Coronary artery (tissue), 2 donors: ENCODE data around the gene HS6ST3.

ENCODE experiments used
- DNase-seq: peaks from one replicate; pipeline ENCODE4 v3.0.0-alpha.2; 2017; ENCODE audit warnings: low spot score
- H3K27ac ChIP-seq, 2 donors: fragments of 200-600 bp; sonication (generic); one replicate each; pipeline ENCODE4 v1.5.1; 2016 to 2019
- H3K4me3 ChIP-seq: fragments of 200-600 bp; sonication (generic); 2 replicates; pipeline ENCODE4 v1.5.1; 2016; ENCODE audit warnings: mild to moderate bottlenecking, moderate library complexity
- CTCF ChIP-seq: fragments of 200-600 bp; sonication (generic); IDR thresholded peaks from one replicate; pipeline ENCODE4 v1.5.1; 2019; ENCODE audit warnings: antibody characterized with exemption

HS6ST3 gene

GRCh38 chr13:96544957-96545356 is 455.1 kb downstream of the HS6ST3 start:
- no peak for TF ChIP-seq CTCF
- no peak for DNase-seq
- no peak overlapping the region for H3K27ac ChIP-seq
- H3K4me3 ChIP-seq: no peak overlapping the region

- no peak overlapping the region for H3K27ac ChIP-seq
- TF ChIP-seq CTCF: no peak
- no peak overlapping the region for H3K4me3 ChIP-seq
- no peak for DNase-seq
These were observed 456.6 kb downstream of the HS6ST3 start for GRCh38 chr13:96546463-96546862.

GRCh38 chr13:96551546-96551945 is 461.6 kb downstream of the HS6ST3 start:
- H3K4me3 ChIP-seq: no peak overlapping the region
- no peak for TF ChIP-seq CTCF
- H3K27ac ChIP-seq: no peak overlapping the region
- no peak for DNase-seq

- DNase-seq: no peak
- no peak for TF ChIP-seq CTCF
- Histone ChIP-seq H3K27ac (no peak overlapping the region), H3K4me3 (no peak overlapping the region)
These were observed 462.7 kb downstream of the HS6ST3 start for GRCh38 chr13:96552559-96552958.

- H3K4me3 ChIP-seq: no peak overlapping the region
- no peak for DNase-seq
- no peak overlapping the region for H3K27ac ChIP-seq
- no peak for TF ChIP-seq CTCF
These were observed 463.9 kb downstream of the HS6ST3 start for GRCh38 chr13:96553796-96554195.

GRCh38 chr13:96573563-96573962 is 483.7 kb downstream of the HS6ST3 start:
- no peak overlapping the region for H3K4me3 ChIP-seq
- H3K27ac ChIP-seq: no peak overlapping the region
- TF ChIP-seq CTCF: no peak
- no peak for DNase-seq

- no peak for TF ChIP-seq CTCF
- DNase-seq: no peak
- Histone ChIP-seq H3K27ac (peak overlapping the region in 1 of 2 donors; percentile 28), H3K4me3 (no peak overlapping the region)
These were observed 485.8 kb downstream of the HS6ST3 start for GRCh38 chr13:96575423-96576320.
